ENCODE results near the gene MROH7. TPM values are rescaled to one million over a fixed set of nuclear protein-coding genes. Genes with fewer than 3 reads are reported as not detected.

The MROH7 gene
- total and polyA plus RNA-seq, 2 of the 13 experiments (the other 11 are each of a cell fraction or from before 2014, with no cell fraction given) = 0.09 TPM

- no peak for TF ChIP-seq NFRKB (IDR thresholded peaks at IDR 0.05)
- no peak for TF ChIP-seq ZNF773 (CRISPR knock-in tag; IDR thresholded peaks at IDR 0.05; ENCODE audit: borderline replicate concordance)
- TF ChIP-seq RELA (CRISPR knock-in tag; IDR thresholded peaks at IDR 0.05) = no peak
- no peak for TF ChIP-seq NR2F1 (CRISPR knock-in tag; IDR thresholded peaks at IDR 0.05)
- TF ChIP-seq RBM22 (optimal IDR thresholded peaks at IDR 0.05; ENCODE audit: low read length) = no peak
- TF ChIP-seq RNF2 (conservative IDR thresholded peaks at IDR 0.05; ENCODE audit: low read depth) = no peak
Measured at GRCh38 chr1:54757833-54758232, 116.2 kb downstream of the MROH7 start (continued).

DNA sequence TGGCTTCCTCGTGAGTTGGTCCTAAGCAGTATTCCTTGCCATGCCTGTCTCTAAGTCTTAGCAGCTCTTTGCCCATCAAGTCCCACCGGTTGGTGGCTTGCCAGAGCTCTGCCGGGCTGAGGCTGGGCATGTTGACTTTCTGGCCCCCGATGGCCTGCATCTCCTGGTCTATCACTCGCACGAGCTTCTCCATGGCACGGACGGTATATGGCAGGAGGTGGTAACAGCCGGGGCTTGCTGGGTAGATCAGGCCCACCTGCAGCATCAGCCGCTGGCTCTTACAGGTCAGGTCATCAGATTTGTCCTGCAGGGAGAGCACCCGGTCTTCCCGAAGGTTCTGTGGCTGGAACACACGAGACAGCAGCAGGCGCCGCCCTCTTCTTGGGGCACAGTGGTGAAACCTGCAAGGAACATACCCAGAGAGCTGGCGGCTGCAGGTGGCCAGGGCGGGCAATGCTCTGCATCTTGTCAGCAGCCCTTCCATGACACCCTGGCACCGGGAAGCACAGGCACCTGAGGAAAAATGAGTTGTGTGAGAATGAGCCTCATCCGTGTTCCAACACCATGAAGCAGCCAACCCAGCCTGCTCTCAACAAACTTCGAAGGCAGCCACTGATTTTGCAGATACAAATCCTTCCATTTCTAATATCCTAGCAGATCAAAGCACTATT lies 117.2 kb downstream of the MROH7 start:
- ATAC-seq = no peak
- ChIA-PET CTCF (ENCODE audit: low intra/inter-chr PET ratio, low total read pairs) (no interaction called here), POLR2A (no interaction called here)
- in situ Hi-C loops (cut with HindIII; ENCODE audit: extremely low pct_ligation_motif_present, low pct_unique_long_range_greater_than_20kb) (no loop called here), intact Hi-C loops (cut with micrococcal nuclease; ENCODE audit: unreplicated experiment) (no loop called here)
- BruUV-seq (replicated peaks) = no TSS peak
- Histone ChIP-seq H3K79me2 (ENCODE audit: insufficient read depth, low read length) (peaks cover 11% of the 10 kb centered on the region), H3K4me3 (replicated peaks in 1 of 3; ENCODE audit: insufficient read depth in 1 of 3, low read depth in 2 of 3, low read length in 3 of 3) (no peak overlapping the region), H3K36me3 (replicated peaks in 1 of 2; ENCODE audit: control insufficient read depth in 1 of 2, insufficient read depth in 2 of 2, low read length in 2 of 2) (peaks cover 1 to 19% of the 10 kb centered on the region in 2 experiments; a peak in 2 of 5 replicates), H4K20me1 (ENCODE audit: insufficient read depth, low read length) (no peaks in the 10 kb centered on the region), H3K27ac (ENCODE audit: extremely low read length, insufficient read depth, low read length) (no peak overlapping the region), H3K27me3 (ENCODE audit: control insufficient read depth in 1 of 2, insufficient read depth in 2 of 2, low read length in 2 of 2) (no peaks in the 10 kb centered on the region), H3K4me2 (ENCODE audit: low read depth, low read length) (no peak overlapping the region), H3K4me1 (ENCODE audit: insufficient read depth, low read length) (peaks cover 13% of the 10 kb centered on the region), H3K9ac (ENCODE audit: insufficient read depth, low read depth, low read length) (no peak overlapping the region), H2AFZ (ENCODE audit: low read length) (no peak overlapping the region), H3K9me3 (ENCODE audit: low read length) (no peaks in the 10 kb centered on the region)
- WGBS (ENCODE audit: low lambda C conversion rate) = 97% methylated on average over 17 of the region's 20 CpGs
- FAIRE-seq = no peak
- DNase-seq (ENCODE audit: low spot score) = no peak
- TF ChIP-seq GABPB1 (CRISPR knock-in tag; IDR thresholded peaks at IDR 0.05) (no peak), DNMT1 (CRISPR knock-in tag; IDR thresholded peaks at IDR 0.05) (no peak), ZBTB20 (CRISPR knock-in tag; IDR thresholded peaks at IDR 0.05; ENCODE audit: borderline replicate concordance, low read depth) (no peak), HOXA9 (CRISPR knock-in tag; IDR thresholded peaks at IDR 0.05; ENCODE audit: borderline replicate concordance) (no peak), HOXA7 (CRISPR knock-in tag; IDR thresholded peaks at IDR 0.05) (no peak), EHMT2 (IDR thresholded peaks at IDR 0.05; ENCODE audit: borderline replicate concordance, low read depth, low read length) (no peak), AHR (CRISPR knock-in tag; IDR thresholded peaks at IDR 0.05) (no peak), REXO4 (CRISPR knock-in tag; IDR thresholded peaks at IDR 0.05; ENCODE audit: borderline replicate concordance) (no peak), CBX2 (IDR thresholded peaks at IDR 0.05; ENCODE audit: low read depth, low read length) (no peak), CBX2 (CRISPR knock-in tag; IDR thresholded peaks at IDR 0.05; ENCODE audit: low read depth) (no peak)
- TF ChIP-seq, protein P1, sequence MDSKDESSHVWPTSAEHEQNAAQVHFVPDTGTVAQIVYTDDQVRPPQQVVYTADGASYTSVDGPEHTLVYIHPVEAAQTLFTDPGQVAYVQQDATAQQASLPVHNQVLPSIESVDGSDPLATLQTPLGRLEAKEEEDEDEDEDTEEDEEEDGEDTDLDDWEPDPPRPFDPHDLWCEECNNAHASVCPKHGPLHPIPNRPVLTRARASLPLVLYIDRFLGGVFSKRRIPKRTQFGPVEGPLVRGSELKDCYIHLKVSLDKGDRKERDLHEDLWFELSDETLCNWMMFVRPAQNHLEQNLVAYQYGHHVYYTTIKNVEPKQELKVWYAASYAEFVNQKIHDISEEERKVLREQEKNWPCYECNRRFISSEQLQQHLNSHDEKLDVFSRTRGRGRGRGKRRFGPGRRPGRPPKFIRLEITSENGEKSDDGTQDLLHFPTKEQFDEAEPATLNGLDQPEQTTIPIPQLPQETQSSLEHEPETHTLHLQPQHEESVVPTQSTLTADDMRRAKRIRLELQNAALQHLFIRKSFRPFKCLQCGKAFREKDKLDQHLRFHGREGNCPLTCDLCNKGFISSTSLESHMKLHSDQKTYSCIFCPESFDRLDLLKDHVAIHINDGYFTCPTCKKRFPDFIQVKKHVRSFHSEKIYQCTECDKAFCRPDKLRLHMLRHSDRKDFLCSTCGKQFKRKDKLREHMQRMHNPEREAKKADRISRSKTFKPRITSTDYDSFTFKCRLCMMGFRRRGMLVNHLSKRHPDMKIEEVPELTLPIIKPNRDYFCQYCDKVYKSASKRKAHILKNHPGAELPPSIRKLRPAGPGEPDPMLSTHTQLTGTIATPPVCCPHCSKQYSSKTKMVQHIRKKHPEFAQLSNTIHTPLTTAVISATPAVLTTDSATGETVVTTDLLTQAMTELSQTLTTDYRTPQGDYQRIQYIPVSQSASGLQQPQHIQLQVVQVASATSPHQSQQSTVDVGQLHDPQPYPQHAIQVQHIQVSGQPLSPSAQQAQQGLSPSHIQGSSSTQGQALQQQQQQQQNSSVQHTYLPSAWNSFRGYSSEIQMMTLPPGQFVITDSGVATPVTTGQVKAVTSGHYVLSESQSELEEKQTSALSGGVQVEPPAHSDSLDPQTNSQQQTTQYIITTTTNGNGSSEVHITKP (CRISPR knock-in tag; IDR thresholded peaks at IDR 0.05; ENCODE audit: low read depth) = no peak
- TF ChIP-seq, protein P2, sequence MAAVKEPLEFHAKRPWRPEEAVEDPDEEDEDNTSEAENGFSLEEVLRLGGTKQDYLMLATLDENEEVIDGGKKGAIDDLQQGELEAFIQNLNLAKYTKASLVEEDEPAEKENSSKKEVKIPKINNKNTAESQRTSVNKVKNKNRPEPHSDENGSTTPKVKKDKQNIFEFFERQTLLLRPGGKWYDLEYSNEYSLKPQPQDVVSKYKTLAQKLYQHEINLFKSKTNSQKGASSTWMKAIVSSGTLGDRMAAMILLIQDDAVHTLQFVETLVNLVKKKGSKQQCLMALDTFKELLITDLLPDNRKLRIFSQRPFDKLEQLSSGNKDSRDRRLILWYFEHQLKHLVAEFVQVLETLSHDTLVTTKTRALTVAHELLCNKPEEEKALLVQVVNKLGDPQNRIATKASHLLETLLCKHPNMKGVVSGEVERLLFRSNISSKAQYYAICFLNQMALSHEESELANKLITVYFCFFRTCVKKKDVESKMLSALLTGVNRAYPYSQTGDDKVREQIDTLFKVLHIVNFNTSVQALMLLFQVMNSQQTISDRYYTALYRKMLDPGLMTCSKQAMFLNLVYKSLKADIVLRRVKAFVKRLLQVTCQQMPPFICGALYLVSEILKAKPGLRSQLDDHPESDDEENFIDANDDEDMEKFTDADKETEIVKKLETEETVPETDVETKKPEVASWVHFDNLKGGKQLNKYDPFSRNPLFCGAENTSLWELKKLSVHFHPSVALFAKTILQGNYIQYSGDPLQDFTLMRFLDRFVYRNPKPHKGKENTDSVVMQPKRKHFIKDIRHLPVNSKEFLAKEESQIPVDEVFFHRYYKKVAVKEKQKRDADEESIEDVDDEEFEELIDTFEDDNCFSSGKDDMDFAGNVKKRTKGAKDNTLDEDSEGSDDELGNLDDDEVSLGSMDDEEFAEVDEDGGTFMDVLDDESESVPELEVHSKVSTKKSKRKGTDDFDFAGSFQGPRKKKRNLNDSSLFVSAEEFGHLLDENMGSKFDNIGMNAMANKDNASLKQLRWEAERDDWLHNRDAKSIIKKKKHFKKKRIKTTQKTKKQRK (IDR thresholded peaks at IDR 0.05; ENCODE audit: low read length) = no peak

Measured in HepG2 (cell line).